RWPE1 (cell line): Measurements from ENCODE around the gene TNFAIP8.

Experiments used
- CTCF ChIA-PET: fragments of 350-600 bp; sonication (Branson Sonifier 250); formaldehyde crosslinking; extraction: SDS; loops from one replicate; lab custom pipeline; 2021; lab: Yijun Ruan, JAX
- POLR2A ChIA-PET: fragments of 400-600 bp; formaldehyde crosslinking; extraction: SDS; loops from one replicate; lab custom pipeline; 2020; ENCODE audit warnings: antibody characterized with exemption; ENCODE audit not compliant: low non-redundant PET; lab: Yijun Ruan, JAX
- DNase-seq: peaks from one replicate; pipeline ENCODE4 v3.0.0; 2012; ENCODE audit warnings: low spot score
- H3K27ac ChIP-seq: fragments of 450-650 bp; 2 replicates; pipeline ENCODE4 v1.5.1; 2017
- CTCF ChIP-seq: fragments of 450-650 bp; conservative IDR thresholded peaks from 2 replicates; pipeline ENCODE4 v1.5.1; 2017; ENCODE audit warnings: low read depth, mild to moderate bottlenecking

Gene TNFAIP8

GRCh38 chr5:119355244-119355638 lies 578 bp upstream of the TNFAIP8 start:
- POLR2A ChIA-PET, result no interaction called here
- no peak for TF ChIP-seq CTCF
- peak; percentile 86 for DNase-seq
- H3K27ac ChIP-seq, result peak overlapping the region; percentile 87
- CTCF ChIA-PET, result interaction anchor here (0.7 to 2.5 kb wide), 3 partner anchors 26 to 87 kb away, joined by 3 to 9 read pairs (median 3); no protein-coding TSS in a partner anchor

DNA sequence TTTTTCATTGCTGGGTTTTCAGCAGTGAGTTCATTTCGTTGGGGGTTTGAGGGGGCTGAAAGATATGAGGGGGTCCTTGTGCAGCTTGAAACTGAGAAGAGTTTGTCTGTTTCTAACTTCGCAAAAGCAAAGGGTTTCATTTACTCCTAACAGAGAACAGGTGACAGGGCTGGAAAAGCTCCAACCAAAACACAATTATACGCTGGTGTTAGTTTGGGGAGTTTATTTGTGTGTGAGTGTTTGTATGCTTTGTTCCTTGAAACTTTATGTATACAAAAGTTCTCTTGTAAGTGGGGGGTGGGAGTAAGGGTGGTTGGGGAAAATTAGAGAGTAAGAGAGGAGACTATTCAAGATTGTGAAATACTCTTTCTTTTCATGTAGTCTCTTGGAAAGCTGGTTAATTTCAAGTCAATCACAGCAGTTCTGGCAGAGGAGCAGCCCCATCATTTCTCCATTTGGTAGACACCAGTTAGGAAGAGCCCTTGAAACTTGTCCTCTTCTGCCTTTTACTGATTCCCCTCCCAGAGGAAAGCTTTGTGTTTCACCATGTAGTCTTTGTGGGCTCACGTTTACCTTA lies 881 bp downstream of the TNFAIP8 start:
- no peak for TF ChIP-seq CTCF
- DNase-seq, result no peak
- POLR2A ChIA-PET, result interaction anchor here (0.7 kb wide), 1 partner anchor 22 kb away, joined by 3 read pairs; no protein-coding TSS in a partner anchor
- CTCF ChIA-PET, result interaction anchor here (0.6 to 2.5 kb wide), 8 partner anchors 21 to 369 kb away, joined by 3 to 9 read pairs (median 3); partner anchors contain the start of gene DTWD2
- H3K27ac ChIP-seq, result peak overlapping the region; percentile 87; the same call in 1 of the 2 replicates

DNA sequence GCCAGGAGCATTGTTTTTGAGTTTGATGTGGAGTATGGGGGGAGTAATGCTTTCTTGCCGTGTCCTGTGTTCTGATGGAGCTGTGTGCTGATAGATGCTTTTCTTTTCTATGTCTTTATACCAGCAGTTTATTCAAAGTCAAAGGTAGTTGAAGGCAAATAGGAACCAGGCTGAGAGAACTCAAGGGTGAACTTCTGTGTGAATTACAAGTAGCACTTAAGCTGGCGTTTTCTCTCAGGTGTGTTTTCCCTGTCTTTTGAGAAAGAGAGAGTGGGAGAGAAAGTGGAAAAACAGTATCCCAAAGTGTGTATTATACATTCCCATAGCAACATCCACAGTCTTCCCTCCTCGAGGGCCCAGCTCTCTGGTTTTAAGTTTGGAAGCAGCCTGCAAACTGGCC lies 1.5 kb downstream of the TNFAIP8 start:
- CTCF ChIA-PET, result interaction anchor here (0.6 to 2.5 kb wide), 5 partner anchors 41 to 369 kb away, joined by 3 to 9 read pairs (median 3); partner anchors contain the start of gene DTWD2
- no peak for DNase-seq
- POLR2A ChIA-PET, result no interaction called here
- TF ChIP-seq CTCF, result no peak
- no peak overlapping the region for H3K27ac ChIP-seq

GRCh38 chr5:119357808-119358529 lies 2.1 kb downstream of the TNFAIP8 start:
- H3K27ac ChIP-seq, result no peak overlapping the region
- POLR2A ChIA-PET, result no interaction called here
- no peak for TF ChIP-seq CTCF
- CTCF ChIA-PET, result interaction anchor here (0.6 to 0.9 kb wide), 2 partner anchors 42 to 210 kb away, joined by 3 read pairs; no protein-coding TSS in a partner anchor
- DNase-seq, result no peak

DNA sequence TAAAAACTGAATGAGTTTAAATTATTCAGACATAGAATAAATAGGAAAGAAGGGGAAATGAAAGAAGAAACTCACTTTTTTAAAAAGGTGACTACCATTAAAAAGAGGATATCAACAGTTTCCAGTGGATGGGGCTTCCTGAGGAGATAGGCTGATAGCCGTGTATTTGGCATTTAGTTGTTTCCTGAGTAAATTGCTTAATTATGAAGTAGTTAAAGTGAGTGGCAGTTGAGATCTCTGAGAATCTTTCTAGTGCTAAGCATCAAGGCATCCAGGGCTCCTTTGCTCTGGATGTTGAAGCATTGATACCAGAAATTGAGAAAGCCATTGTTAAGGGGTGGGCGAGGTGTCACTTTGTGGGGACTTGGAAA lies 2.7 kb downstream of the TNFAIP8 start:
- TF ChIP-seq CTCF, result no peak
- ChIA-PET CTCF (interaction anchor here (0.6 kb wide), 1 partner anchor 27 kb away, joined by 3 read pairs; no protein-coding TSS in a partner anchor), POLR2A (no interaction called here)
- no peak overlapping the region for H3K27ac ChIP-seq
- no peak for DNase-seq

GRCh38 chr5:119358901-119359603 lies 3.2 kb downstream of the TNFAIP8 start:
- H3K27ac ChIP-seq, result no peak overlapping the region
- ChIA-PET CTCF (interaction anchor here (0.6 to 1.0 kb wide), 3 partner anchors 13 to 53 kb away, joined by 3 read pairs; no protein-coding TSS in a partner anchor), POLR2A (no interaction called here)
- TF ChIP-seq CTCF, result no peak
- no peak for DNase-seq
